HEK293 (cell line): ENCODE data around the gene NUMBL.

Experiments
- CTCF ChIA-PET: fragments of 350-600 bp; formaldehyde crosslinking; extraction: SDS; loops from one replicate; lab custom pipeline; 2021; ENCODE audit warnings: antibody characterized with exemption; lab: Yijun Ruan, JAX
- POLR2A ChIA-PET: fragments of 300-600 bp; formaldehyde crosslinking; extraction: SDS; loops from one replicate; lab custom pipeline; 2020; ENCODE audit warnings: antibody characterized with exemption, inconsistent platforms; lab: Yijun Ruan, JAX
- H3K27ac ChIP-seq: fragments of 200-500 bp; sonication (Bioruptor generic); 2 replicates; pipeline ENCODE4 v1.5.1; 2014; ENCODE audit warnings: low read depth, low read length, control low read depth, inconsistent platforms; ENCODE audit errors: extremely low read depth
- H3K36me3 ChIP-seq, 2 experiments: fragments of 200-500 bp in 1 of 2; sonication (Bioruptor generic) in 1 of 2; 1 replicate in 1 of 2; 2 replicates in 1 of 2; pipeline ENCODE4 v1.5.1; 2014 to 2017; ENCODE audit warnings: inconsistent platforms in 2 of 2, low read length in 2 of 2; ENCODE audit not compliant: control insufficient read depth in 2 of 2, insufficient read depth in 1 of 2
- H3K4me1 ChIP-seq: fragments of 200-500 bp; sonication (Bioruptor generic); 2 replicates; pipeline ENCODE4 v1.5.1; 2014; ENCODE audit warnings: mild to moderate bottlenecking, low read length, inconsistent platforms; ENCODE audit not compliant: control insufficient read depth, insufficient read depth
- H3K4me3 ChIP-seq: 2 replicates; pipeline ENCODE4 v1.5.1; 2011; ENCODE audit warnings: low read depth, mild to moderate bottlenecking, control low read depth, low read length, moderate library complexity
- H3K9me3 ChIP-seq: fragments of 200-500 bp; sonication (Bioruptor generic); 2 replicates; pipeline ENCODE4 v1.5.1; 2014; ENCODE audit warnings: low read depth, low read length, inconsistent platforms; ENCODE audit not compliant: control insufficient read depth, insufficient read depth
- GLIS1 ChIP-seq: fragments of 450-650 bp; formaldehyde crosslinking; IDR thresholded peaks from 2 replicates; pipeline ENCODE4 v1.5.1; 2016; ENCODE audit warnings: missing biosample characterization, missing genetic modification characterization
- SP2 ChIP-seq: fragments of 450-650 bp; formaldehyde crosslinking; IDR thresholded peaks from 2 replicates; pipeline ENCODE4 v1.5.1; 2016; ENCODE audit warnings: missing biosample characterization, missing genetic modification characterization
- TRIM28 ChIP-seq: IDR thresholded peaks from 2 replicates; pipeline ENCODE4 v1.6.1; 2011; ENCODE audit warnings: low read length, control low read depth, borderline replicate concordance
- ZBTB21 ChIP-seq: fragments of 450-650 bp; formaldehyde crosslinking; IDR thresholded peaks from 2 replicates; pipeline ENCODE4 v1.5.1; 2017; ENCODE audit warnings: missing biosample characterization, missing genetic modification characterization
- ZBTB8A ChIP-seq: fragments of 450-650 bp; formaldehyde crosslinking; IDR thresholded peaks from 2 replicates; pipeline ENCODE4 v1.5.1; 2016; ENCODE audit warnings: missing biosample characterization, missing genetic modification characterization
- ZNF121 ChIP-seq: fragments of 450-650 bp; formaldehyde crosslinking; IDR thresholded peaks from 2 replicates; pipeline ENCODE4 v1.5.1; 2016; ENCODE audit warnings: missing biosample characterization, missing genetic modification characterization
- ZNF169 ChIP-seq: fragments of 450-650 bp; formaldehyde crosslinking; IDR thresholded peaks from 2 replicates; pipeline ENCODE4 v1.5.1; 2016; ENCODE audit warnings: missing biosample characterization, missing genetic modification characterization
- ZNF423 ChIP-seq: fragments of 450-650 bp; formaldehyde crosslinking; IDR thresholded peaks from 2 replicates; pipeline ENCODE4 v1.5.1; 2016; ENCODE audit warnings: missing biosample characterization, missing genetic modification characterization
- ZNF549 ChIP-seq: fragments of 450-650 bp; IDR thresholded peaks from 2 replicates; pipeline ENCODE4 v1.5.1; 2018; ENCODE audit warnings: missing biosample characterization, missing genetic modification characterization, mild to moderate bottlenecking, inconsistent platforms, moderate library complexity
- ZNF837 ChIP-seq: fragments of 450-650 bp; formaldehyde crosslinking; IDR thresholded peaks from 2 replicates; pipeline ENCODE4 v1.5.1; 2016; ENCODE audit warnings: missing biosample characterization, missing genetic modification characterization
- TF ChIP-seq, protein P1 (sequence below): fragments of 450-650 bp; formaldehyde crosslinking; IDR thresholded peaks from 2 replicates; pipeline ENCODE4 v1.5.1; 2016; ENCODE audit warnings: missing biosample characterization, missing genetic modification characterization, borderline replicate concordance
- TF ChIP-seq, protein P2 (sequence below): fragments of 450-650 bp; formaldehyde crosslinking; IDR thresholded peaks from 2 replicates; pipeline ENCODE4; 2016; ENCODE audit warnings: missing biosample characterization, missing genetic modification characterization
- TF ChIP-seq, protein P3 (sequence below): fragments of 450-650 bp; formaldehyde crosslinking; IDR thresholded peaks from 2 replicates; pipeline ENCODE4 v1.5.1; 2016; ENCODE audit warnings: missing biosample characterization, missing genetic modification characterization

NUMBL gene

DNA sequence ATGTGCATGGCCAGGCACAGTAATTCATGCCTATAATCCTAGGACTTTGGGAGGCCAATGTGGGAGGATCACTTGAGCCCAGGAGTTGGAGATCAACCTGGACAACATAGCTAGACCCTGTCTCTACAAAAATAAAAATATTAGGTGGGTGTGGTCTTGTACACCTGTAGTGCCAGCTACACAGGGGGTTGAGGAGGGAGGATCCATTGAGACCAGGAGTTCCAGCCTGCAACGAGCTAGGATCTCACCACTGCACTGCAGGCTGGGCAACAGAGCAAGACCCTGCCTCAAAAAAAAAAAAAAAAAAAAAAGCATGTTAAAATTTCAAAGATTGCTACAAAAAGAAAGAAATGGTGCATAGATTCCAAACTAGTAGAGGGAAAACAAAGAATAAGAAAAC, 52.1 kb downstream of the NUMBL start:
- H3K4me3 ChIP-seq, result no peak overlapping the region
- CTCF ChIA-PET, result interaction anchor here (0.6 to 11.7 kb wide), 15 partner anchors 6 to 668 kb away, joined by 3 to 470 read pairs (median 5); partner anchors contain the start of gene LTBP4
- H3K36me3 ChIP-seq, result no peaks in the 10 kb centered on the region; a peak in 1 of 3 replicates
- H3K9me3 ChIP-seq, result peaks cover 4% of the 10 kb centered on the region
- peaks cover 4% of the 10 kb centered on the region for H3K4me1 ChIP-seq
- POLR2A ChIA-PET, result interaction anchor here (0.7 to 1.8 kb wide), 5 partner anchors 14 to 298 kb away, joined by 3 to 6 read pairs (median 5); no protein-coding TSS in a partner anchor
- TF ChIP-seq, protein P1, sequence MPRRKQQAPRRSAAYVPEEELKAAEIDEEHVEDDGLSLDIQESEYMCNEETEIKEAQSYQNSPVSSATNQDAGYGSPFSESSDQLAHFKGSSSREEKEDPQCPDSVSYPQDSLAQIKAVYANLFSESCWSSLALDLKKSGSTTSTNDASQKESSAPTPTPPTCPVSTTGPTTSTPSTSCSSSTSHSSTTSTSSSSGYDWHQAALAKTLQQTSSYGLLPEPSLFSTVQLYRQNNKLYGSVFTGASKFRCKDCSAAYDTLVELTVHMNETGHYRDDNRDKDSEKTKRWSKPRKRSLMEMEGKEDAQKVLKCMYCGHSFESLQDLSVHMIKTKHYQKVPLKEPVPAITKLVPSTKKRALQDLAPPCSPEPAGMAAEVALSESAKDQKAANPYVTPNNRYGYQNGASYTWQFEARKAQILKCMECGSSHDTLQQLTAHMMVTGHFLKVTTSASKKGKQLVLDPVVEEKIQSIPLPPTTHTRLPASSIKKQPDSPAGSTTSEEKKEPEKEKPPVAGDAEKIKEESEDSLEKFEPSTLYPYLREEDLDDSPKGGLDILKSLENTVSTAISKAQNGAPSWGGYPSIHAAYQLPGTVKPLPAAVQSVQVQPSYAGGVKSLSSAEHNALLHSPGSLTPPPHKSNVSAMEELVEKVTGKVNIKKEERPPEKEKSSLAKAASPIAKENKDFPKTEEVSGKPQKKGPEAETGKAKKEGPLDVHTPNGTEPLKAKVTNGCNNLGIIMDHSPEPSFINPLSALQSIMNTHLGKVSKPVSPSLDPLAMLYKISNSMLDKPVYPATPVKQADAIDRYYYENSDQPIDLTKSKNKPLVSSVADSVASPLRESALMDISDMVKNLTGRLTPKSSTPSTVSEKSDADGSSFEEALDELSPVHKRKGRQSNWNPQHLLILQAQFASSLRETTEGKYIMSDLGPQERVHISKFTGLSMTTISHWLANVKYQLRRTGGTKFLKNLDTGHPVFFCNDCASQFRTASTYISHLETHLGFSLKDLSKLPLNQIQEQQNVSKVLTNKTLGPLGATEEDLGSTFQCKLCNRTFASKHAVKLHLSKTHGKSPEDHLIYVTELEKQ, result no peak
- TF ChIP-seq ZNF169 (tag by site-specific recombination), result no peak
- TF ChIP-seq SP2 (tag by site-specific recombination), result no peak
- peak; percentile 99 for TF ChIP-seq ZNF121 (tag by site-specific recombination)
- TF ChIP-seq TRIM28, result no peak
- TF ChIP-seq ZBTB21 (tag by site-specific recombination), result no peak; the same call in 1 of the 2 replicates
- H3K27ac ChIP-seq, result no peak overlapping the region

DNA sequence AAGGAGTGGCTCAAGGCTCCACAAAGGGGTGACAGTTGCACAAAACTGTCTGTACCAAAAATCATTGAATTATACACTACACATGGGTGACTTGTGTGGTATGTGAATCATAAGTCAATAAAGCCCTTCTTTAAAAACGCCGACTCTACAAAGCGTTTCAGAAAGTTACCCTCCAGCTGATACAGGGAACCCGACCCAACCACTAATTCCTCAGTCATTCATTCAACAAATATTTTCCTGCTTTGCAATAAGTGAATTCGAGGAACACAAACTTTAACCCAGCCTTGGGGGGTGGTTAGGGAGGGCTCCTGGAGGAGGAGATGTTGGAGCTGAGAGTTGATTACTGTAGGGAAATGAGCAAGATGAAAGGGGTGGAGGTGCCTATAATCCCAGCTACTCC, 57.2 kb downstream of the NUMBL start:
- H3K4me1 ChIP-seq, result no peaks in the 10 kb centered on the region
- no peak overlapping the region for H3K4me3 ChIP-seq
- TF ChIP-seq ZNF837 (tag by site-specific recombination), result no peak
- TF ChIP-seq ZNF549, result no peak
- TF ChIP-seq ZBTB8A (tag by site-specific recombination), result no peak
- TF ChIP-seq, protein P2, sequence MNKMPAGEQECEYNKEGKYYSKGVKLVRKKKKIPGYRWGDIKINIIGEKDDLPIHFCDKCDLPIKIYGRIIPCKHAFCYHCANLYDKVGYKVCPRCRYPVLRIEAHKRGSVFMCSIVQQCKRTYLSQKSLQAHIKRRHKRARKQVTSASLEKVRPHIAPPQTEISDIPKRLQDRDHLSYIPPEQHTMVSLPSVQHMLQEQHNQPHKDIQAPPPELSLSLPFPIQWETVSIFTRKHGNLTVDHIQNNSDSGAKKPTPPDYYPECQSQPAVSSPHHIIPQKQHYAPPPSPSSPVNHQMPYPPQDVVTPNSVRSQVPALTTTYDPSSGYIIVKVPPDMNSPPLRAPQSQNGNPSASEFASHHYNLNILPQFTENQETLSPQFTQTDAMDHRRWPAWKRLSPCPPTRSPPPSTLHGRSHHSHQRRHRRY (tag by site-specific recombination), result no peak
- TF ChIP-seq ZNF423 (tag by site-specific recombination), result no peak
- TF ChIP-seq, protein P3, sequence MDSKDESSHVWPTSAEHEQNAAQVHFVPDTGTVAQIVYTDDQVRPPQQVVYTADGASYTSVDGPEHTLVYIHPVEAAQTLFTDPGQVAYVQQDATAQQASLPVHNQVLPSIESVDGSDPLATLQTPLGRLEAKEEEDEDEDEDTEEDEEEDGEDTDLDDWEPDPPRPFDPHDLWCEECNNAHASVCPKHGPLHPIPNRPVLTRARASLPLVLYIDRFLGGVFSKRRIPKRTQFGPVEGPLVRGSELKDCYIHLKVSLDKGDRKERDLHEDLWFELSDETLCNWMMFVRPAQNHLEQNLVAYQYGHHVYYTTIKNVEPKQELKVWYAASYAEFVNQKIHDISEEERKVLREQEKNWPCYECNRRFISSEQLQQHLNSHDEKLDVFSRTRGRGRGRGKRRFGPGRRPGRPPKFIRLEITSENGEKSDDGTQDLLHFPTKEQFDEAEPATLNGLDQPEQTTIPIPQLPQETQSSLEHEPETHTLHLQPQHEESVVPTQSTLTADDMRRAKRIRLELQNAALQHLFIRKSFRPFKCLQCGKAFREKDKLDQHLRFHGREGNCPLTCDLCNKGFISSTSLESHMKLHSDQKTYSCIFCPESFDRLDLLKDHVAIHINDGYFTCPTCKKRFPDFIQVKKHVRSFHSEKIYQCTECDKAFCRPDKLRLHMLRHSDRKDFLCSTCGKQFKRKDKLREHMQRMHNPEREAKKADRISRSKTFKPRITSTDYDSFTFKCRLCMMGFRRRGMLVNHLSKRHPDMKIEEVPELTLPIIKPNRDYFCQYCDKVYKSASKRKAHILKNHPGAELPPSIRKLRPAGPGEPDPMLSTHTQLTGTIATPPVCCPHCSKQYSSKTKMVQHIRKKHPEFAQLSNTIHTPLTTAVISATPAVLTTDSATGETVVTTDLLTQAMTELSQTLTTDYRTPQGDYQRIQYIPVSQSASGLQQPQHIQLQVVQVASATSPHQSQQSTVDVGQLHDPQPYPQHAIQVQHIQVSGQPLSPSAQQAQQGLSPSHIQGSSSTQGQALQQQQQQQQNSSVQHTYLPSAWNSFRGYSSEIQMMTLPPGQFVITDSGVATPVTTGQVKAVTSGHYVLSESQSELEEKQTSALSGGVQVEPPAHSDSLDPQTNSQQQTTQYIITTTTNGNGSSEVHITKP (tag by site-specific recombination), result 0 out of 2 replicates have a peak, but pooled peaks have one; percentile 8
- TF ChIP-seq GLIS1 (tag by site-specific recombination), result peak; percentile 10; the same call in 1 of the 2 replicates
- ChIA-PET POLR2A (interaction anchor here (2.7 kb wide), 1 partner anchor 30 kb away, joined by 15 read pairs; no protein-coding TSS in a partner anchor), CTCF (interaction anchor here (0.6 to 11.7 kb wide), 24 partner anchors 11 to 672 kb away, joined by 3 to 470 read pairs (median 22); partner anchors contain the start of genes BLVRB, LTBP4 and RAB4B)
- H3K9me3 ChIP-seq, result no peaks in the 10 kb centered on the region; the same call in none of the 2 replicates
- no peak overlapping the region for H3K27ac ChIP-seq
- H3K36me3 ChIP-seq, result no peaks in the 10 kb centered on the region; a peak in 1 of 3 replicates
